ENCODE results near the gene ANKMY2.

ANKMY2 gene

DNA sequence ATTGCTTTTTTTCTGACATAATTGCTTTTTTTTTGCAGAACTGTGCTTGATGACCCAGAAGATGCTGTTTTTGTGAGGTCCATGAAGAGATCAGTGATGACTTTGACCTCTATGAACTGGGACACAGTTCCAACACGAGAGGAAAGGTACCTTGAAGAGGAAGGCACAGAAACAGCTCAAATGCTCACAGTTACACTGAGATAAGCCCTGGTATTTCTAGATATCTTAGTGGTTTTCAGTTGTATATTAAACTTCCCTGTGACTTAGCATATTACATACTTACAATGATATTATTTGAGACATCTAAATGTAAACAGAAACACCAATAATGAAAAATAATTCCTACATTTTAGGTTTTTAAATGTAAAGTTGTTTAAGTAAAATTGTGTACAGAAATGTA is 64.3 kb downstream of the ANKMY2 start:
- no peak for DNase-seq (ENCODE audit: low read depth in 2 of 2)

DNA sequence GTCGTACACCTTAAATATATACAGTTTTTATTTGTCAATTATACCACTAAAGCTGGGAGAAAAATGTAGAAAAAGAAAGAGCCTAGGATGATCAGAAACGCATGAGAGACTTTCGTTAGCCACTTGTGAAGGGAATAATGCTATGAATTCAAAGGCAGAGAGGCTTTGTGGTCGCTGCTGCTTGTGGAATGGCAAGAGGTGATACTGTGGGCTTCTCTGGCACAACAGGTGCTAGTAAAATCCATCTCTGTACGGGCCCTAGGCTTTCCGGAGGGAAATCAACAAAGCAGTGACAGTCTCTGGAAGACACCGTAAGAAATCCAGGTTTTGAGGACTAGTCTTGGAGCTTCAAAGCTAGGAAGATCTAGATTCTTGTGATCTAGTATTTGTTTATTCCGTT is 66.3 kb downstream of the ANKMY2 start:
- no peak for DNase-seq (ENCODE audit: low read depth in 2 of 2)

DNA sequence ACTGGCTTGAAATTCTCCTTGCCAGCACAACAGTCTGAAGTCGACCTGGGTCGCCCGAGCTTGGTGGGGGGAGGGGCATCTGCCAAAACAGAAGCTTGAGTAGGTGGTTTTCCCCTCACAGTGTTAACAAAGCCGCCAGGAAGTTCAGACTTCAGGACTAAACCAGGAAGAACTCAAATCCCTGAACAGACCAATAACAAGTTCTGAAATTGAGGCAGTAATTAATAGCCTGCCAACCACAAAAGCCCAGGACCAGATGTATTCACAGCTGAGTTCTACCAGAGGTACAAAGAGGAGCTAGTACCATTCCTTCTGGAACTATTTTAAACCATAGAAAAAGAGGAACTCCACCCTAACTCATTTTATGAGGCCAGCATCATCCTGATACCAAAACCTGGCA is 73.6 kb downstream of the ANKMY2 start:
- no peak for DNase-seq (ENCODE audit: low read depth in 2 of 2)

DNA sequence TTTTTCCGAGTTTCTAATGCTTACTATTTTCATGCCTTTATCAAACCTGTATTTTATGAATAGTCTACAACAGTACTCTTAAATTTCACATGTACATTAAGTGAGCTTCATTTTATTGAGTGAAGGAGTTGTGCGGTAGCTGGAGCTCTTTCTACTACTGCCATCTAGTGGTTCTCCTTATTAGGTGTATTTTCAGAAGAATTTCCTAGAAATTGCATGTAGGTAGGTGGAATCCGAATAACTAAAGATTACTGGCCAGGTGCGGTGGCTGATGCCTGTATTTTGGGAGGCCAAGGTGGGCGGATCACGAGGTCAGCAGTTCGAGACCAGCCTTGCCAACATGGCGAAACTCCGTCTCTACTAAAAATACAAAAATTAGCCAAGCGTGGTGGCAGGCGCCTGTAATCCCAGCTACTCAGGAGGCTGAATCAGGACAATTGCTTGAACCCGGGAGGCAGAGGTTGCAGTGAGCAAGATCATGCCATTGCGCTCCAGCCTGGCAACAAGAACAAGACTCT is 80.6 kb downstream of the ANKMY2 start:
- DNase-seq (ENCODE audit: low read depth in 2 of 2) = no peak

DNA sequence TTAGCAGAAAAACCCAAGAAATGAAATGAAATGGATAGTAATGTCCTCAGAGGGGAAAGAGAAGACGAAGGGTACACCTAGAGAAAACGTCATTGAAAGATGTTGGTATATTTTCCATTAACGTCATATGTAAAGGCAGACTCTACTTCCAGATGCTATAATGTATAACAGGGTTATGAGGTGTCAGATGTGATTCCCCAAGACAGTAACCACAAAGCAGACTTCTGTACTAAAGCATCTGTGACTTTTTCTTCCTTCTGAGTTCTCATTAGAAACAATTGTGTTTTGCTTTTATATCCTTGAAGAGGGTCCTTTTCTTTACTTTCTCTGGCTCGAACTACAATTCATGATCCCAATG is 81.6 kb downstream of the ANKMY2 start:
- no peak for DNase-seq (ENCODE audit: low read depth in 2 of 2)

DNA sequence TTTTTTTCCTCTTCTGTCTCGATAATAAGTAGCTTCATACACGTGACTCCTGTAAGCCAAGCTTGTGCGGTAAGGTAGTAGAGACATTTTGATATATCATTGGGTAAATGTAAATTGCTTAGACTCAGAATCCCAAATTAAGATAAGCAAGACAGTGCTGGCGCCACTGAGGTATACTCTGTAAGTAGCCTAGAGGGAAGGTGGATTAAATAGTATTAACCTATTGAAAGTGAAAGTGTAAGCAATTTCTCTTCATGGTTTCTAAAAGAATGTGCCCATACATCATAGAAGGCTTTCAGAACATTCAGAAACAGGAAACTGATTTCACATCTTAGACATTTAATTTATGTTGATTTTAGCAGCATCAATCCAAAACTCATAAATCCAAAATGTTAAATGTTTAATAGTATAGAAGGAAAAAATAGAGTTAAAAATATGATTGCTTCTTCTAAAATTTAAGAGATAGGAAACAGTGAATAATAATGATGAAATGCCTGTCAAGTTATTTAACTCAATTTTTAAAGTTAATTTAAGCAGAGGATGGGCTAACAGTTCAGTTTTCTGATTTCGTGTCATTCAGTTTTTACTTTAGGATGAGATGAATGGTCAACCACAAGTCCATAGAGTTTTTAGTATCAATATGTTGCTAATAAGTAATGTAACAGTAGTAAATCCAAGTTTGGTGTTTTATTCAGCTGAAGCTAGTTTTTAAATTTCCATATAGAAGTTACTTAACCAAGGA is 82.1 kb downstream of the ANKMY2 start:
- DNase-seq (ENCODE audit: low read depth in 2 of 2) = no peak

DNA sequence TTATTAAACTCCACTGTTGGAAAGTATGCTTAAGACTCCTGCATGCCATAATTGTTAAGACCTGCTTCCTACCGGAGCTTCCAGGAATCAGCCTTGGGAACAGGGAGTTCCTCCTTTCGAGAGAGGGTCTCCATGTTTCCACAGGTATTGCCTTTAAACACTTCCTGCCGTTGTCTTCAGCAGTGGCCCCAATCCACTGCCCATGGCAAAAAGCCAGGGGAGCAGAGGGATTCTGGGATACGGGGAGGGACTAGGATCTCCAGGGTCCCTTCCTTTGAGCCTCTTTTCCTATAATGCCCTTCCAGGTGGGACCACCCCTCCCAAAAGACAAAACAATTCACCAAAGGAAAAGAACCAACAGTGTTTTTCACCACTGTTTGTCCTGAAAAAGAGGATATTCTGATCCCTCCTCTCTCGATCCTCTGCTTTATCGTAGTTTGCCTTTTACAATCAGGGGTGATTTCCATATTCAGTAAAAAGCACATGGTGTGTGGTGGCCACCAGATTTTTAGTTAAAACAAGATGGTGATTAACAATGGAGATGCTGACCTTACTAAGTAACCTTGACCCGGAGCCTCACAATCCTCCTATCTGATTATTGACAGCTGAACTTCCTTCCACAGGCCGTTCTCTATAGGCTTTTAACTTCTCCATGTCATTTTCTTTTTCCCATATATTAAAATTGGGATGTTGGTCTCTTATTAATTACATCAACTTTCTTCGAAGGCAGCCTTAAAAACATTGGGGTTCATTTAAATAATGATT is 82.9 kb downstream of the ANKMY2 start:
- no peak for DNase-seq (ENCODE audit: low read depth in 2 of 2)

DNA sequence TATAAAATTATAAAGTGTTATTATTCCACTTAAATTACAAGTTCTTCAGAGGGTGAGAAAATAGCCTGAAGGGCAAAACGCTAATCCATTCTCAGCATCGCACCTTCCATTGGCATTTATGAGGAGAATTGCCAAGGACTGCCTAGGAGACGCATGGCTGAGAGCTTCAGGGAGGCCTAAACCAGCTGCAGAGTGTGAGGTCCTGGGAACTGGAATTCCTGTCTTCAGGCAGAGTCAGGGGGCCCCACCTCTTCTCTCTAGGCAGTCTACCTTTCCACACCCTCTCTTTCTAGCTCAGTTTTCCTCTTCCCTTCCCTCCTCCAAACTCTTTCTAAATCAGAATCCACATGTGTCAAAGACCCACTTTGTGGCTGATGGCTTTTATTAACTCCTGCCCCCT is 83.6 kb downstream of the ANKMY2 start:
- no peak for DNase-seq (ENCODE audit: low read depth in 2 of 2)

DNA sequence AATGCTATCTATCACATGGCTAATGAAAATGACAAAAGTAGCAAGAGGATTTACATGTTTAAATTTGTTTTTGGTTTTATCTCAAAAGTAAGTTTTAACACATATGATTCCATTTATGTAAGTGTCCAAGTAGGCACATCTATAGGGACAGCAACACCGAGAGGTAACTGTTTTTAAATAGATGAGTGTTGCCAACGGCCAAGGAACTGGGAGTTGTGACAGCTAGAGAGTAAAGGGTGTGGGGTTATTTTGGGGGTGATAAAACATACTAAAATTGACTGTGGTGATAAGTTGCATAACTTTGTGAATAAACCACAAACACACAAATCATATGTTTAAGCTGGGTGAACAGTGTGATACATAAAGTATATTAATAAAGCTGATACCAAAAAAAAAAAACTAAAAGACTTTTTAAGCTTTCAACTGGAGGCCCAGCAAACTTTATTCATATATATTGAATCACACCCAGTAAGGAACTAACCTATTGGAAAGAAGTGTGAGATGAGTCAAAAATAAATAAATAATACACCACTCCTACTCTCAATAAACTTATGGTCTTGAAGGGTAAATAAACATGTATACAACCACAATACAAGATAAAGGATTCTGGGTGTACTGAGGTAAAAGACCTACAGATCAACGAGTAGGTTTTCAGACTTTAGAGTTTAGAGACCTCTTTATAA is 85.9 kb downstream of the ANKMY2 start:
- DNase-seq (ENCODE audit: low read depth in 2 of 2) = no peak

DNA sequence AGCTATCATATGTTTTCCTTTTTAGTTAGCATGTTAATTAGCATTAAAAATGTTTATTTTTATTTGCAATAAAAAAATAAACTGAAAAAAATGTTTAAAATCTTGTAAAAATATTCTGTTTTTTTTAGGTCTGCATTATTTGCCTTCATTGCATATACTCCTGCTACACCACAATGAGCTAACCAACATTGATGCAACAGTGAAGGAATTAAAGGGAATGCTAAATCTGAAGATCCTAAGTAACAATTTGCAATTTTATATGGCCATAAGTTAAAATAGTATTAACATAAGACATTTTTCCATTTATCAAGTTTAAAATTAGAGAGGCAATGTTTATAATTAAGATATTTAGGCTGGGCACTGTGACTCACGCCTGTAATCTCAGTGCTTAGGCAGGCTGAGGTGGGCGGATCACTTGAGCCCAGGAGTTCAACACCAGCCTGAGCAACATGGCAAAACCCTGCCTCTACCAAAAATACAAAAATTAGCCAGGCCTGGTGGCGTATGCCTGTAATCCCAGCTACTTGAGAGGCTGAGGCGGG is 86.7 kb downstream of the ANKMY2 start:
- no peak for DNase-seq (ENCODE audit: low read depth in 2 of 2)

DNA sequence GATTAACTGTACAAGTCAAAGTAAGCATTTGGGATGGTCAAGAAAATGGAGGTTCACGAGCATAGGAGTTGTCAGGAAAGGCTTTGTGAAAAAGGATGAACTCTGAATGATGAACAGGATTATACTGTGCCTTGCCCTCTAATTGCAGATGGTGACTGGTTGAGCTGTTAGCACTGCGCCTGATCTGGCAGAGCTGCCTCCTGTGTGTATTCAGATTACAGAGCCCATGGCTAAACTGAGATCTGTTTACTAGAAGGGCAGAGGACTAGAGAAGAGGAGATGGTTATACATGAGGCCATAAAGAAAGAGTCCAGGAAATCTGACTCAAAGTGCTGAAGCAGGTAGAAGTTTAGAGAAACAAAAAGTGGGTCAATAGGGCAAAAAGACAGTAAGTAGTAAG is 89.2 kb downstream of the ANKMY2 start:
- no peak for DNase-seq (ENCODE audit: low read depth in 2 of 2)

DNA sequence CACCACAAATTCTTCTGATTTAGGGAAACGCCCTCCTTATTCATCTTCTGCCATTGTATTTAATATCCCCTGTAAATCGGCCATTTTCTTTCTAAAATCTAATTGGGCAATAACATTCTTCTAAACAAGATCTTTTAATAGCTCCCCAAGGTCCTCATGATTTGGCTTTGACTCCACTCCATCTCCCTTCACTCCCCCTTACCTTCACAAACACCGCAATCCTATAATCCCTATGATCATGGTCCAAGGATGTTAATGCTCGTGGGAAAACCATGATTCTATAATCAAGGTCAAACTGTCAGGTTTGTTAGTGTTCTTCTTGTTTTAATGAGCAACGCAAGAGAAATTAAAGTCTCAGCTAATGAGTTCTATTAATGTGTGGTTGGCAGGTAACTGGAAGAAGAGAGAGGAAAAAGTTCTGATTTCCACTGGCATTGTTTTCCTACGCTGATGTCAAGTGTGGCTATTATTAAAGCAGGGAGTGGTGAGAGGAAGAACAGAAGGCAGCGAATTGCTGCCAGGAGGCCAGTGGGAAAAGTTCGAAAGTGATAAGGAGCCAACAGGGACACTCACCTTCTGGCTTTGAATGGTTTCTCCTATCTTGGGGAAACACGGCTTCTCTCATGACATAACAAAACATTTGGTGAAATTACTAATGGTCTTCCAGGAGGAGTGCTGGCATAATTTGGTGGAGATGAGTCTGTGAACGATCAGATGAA is 90.9 kb downstream of the ANKMY2 start:
- no peak for DNase-seq (ENCODE audit: low read depth in 2 of 2)

DNA sequence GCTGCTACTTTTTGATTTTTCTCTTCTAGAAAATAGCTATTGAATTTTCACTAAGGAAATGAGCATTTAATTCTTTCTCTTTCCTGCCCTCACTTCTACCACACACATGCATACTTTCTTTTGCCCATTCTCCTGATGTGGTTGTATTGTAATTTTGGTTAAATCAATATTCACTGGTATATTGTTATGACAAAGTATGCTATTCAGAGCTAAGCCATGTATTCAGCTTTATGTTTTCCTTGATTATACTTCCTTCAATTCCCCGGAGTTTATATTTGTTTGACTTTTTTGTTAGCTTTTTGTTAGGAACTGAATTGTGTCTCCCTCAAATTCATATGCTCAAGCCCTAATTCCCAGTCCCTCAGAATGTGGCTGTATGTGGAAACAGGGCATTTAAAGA is 94.9 kb downstream of the ANKMY2 start:
- no peak for DNase-seq (ENCODE audit: low read depth in 2 of 2)

All from stimulated activated CD4-positive, alpha-beta T cell treated with anti-CD3 and anti-CD28 coated beads, Interleukin-4, amount 100 ng/mL, for 48 hours (primary cell).